HG02885 (cell line): ENCODE measurements around the gene LMLN.
"Not testable (repeated sequence)": the region's sequence is repeated elsewhere in the genome, so short reads cannot be mapped to it uniquely, and the experiment has no call there.

ENCODE experiments used
- ATAC-seq: cut with Tn5 transposase; IDR thresholded peaks from one replicate; pipeline ENCODE4 v1.9.1; 2021; ENCODE audit warnings: mild to moderate bottlenecking; ENCODE audit not compliant: unreplicated experiment, poor library complexity

Gene LMLN

GRCh38 chr3:197955892-197956477 is 4.0 kb upstream of the LMLN start:
- ATAC-seq: no peak

- no peak for ATAC-seq
Measured at GRCh38 chr3:197956626-197956988, 3.4 kb upstream of the LMLN start.

GRCh38 chr3:197957790-197958133 is 2.3 kb upstream of the LMLN start:
- no peak for ATAC-seq

- no peak for ATAC-seq
Measured at GRCh38 chr3:197958346-197958745, 1.7 kb upstream of the LMLN start.

- ATAC-seq: not testable (repeated sequence)
Measured at GRCh38 chr3:197958848-197959247, 1.2 kb upstream of the LMLN start.

- no peak for ATAC-seq
Measured at GRCh38 chr3:197959500-197959890, 522 bp upstream of the LMLN start.

- ATAC-seq: no peak
Measured at GRCh38 chr3:197960694-197961581, 921 bp downstream of the LMLN start.

- no peak for ATAC-seq
Measured at GRCh38 chr3:197961582-197961945, 1.5 kb downstream of the LMLN start.

GRCh38 chr3:197963019-197963637 is 3.1 kb downstream of the LMLN start:
- no peak for ATAC-seq

GRCh38 chr3:197967337-197967989 is 7.4 kb downstream of the LMLN start:
- ATAC-seq: not testable (repeated sequence)

GRCh38 chr3:197970588-197970987 is 10.6 kb downstream of the LMLN start:
- no peak for ATAC-seq

GRCh38 chr3:197974016-197974415 is 14.0 kb downstream of the LMLN start:
- no peak for ATAC-seq

GRCh38 chr3:197975311-197975710 is 15.3 kb downstream of the LMLN start:
- no peak for ATAC-seq

- no peak for ATAC-seq
Measured at GRCh38 chr3:197983076-197983475, 23.1 kb downstream of the LMLN start.

- ATAC-seq: no peak
Measured at GRCh38 chr3:197989651-197990050, 29.6 kb downstream of the LMLN start.

GRCh38 chr3:197994736-197995135 is 34.7 kb downstream of the LMLN start:
- no peak for ATAC-seq

GRCh38 chr3:197996855-197997254 is 36.8 kb downstream of the LMLN start:
- no peak for ATAC-seq

- no peak for ATAC-seq
Measured at GRCh38 chr3:197997936-197998335, 37.9 kb downstream of the LMLN start.

GRCh38 chr3:198017090-198017489 is 57.1 kb downstream of the LMLN start:
- no peak for ATAC-seq

GRCh38 chr3:198018416-198018815 is 58.4 kb downstream of the LMLN start:
- ATAC-seq: no peak

GRCh38 chr3:198019115-198019514 is 59.1 kb downstream of the LMLN start:
- no peak for ATAC-seq
